Vagina (tissue), 2 donors: ENCODE measurements around the gene AGPAT3.

Experiments
- CTCF ChIP-seq, 3 experiments: fragments of 450-650 bp in 2 of 3; fragments of 200-600 bp in 1 of 3; sonication (generic) in 1 of 3; IDR thresholded peaks; one replicate each; pipeline ENCODE4 v1.5.1; 2017 to 2019; ENCODE audit warnings: antibody characterized with exemption in 3 of 3, mild to moderate bottlenecking in 2 of 3, moderate library complexity in 2 of 3
- POLR2AphosphoS5 ChIP-seq, 2 donors: sonication (generic); formaldehyde crosslinking; IDR thresholded peaks; one replicate each; pipeline ENCODE4 v1.9.0; 2017; ENCODE audit warnings: antibody characterized with exemption in 2 of 2, mild to moderate bottlenecking in 2 of 2, low read depth in 1 of 2; ENCODE audit not compliant: insufficient read depth in 1 of 2

GRCh38 chr21:43874085-43874805, 9.2 kb downstream of the AGPAT3 start:
- TF ChIP-seq CTCF (IDR thresholded peaks at IDR 0.05) (no peak), POLR2AphosphoS5 (IDR thresholded peaks at IDR 0.05; ENCODE audit: insufficient read depth in 1 of 2, low read depth in 1 of 2) (no peak)
